ENCODE data around the gene NFATC1.

- no peak for TF ChIP-seq CTCF (IDR thresholded peaks at IDR 0.05)
- TF ChIP-seq POLR2A (IDR thresholded peaks at IDR 0.05) = no peak
These were observed 25.6 kb downstream of the NFATC1 start for GRCh38 chr18:79421275-79421857.
